HCT116 (cell line): ENCODE results near the gene CBX5.
"Not testable (repeated sequence)": the region's sequence is repeated elsewhere in the genome, so short reads cannot be mapped to it uniquely, and the experiment has no call there.

Source experiments
- SP1 ChIP-seq: IDR thresholded peaks from 2 replicates; pipeline ENCODE4 v1.6.1; 2012; ENCODE audit warnings: low read depth
- TF ChIP-seq, protein P1 (sequence below), 3 experiments: fragments of 200-600 bp in 1 of 3; sonication (generic) in 1 of 3; IDR thresholded peaks in 2 of 3; conservative IDR thresholded peaks in 1 of 3; 2 replicates each; pipeline ENCODE4 v1.5.1; 2012 to 2017; ENCODE audit warnings: low read depth in 2 of 3, low read length in 2 of 3, antibody characterized with exemption in 1 of 3, borderline replicate concordance in 1 of 3, control low read depth in 1 of 3, mild to moderate bottlenecking in 1 of 3, mixed read lengths in 1 of 3, mixed run types in 1 of 3, moderate library complexity in 1 of 3; ENCODE audit not compliant: insufficient read depth in 1 of 3

- TF ChIP-seq, protein P1, sequence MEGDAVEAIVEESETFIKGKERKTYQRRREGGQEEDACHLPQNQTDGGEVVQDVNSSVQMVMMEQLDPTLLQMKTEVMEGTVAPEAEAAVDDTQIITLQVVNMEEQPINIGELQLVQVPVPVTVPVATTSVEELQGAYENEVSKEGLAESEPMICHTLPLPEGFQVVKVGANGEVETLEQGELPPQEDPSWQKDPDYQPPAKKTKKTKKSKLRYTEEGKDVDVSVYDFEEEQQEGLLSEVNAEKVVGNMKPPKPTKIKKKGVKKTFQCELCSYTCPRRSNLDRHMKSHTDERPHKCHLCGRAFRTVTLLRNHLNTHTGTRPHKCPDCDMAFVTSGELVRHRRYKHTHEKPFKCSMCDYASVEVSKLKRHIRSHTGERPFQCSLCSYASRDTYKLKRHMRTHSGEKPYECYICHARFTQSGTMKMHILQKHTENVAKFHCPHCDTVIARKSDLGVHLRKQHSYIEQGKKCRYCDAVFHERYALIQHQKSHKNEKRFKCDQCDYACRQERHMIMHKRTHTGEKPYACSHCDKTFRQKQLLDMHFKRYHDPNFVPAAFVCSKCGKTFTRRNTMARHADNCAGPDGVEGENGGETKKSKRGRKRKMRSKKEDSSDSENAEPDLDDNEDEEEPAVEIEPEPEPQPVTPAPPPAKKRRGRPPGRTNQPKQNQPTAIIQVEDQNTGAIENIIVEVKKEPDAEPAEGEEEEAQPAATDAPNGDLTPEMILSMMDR (IDR thresholded peaks at IDR 0.05 in 2 of 3, conservative IDR thresholded peaks at IDR 0.05 in 1 of 3; ENCODE audit: borderline replicate concordance in 1 of 3, insufficient read depth in 1 of 3, low read depth in 2 of 3, low read length in 2 of 3), result not testable (repeated sequence)
- not testable (repeated sequence) for TF ChIP-seq SP1
These were observed 4.3 kb upstream of the CBX5 start for GRCh38 chr12:54284070-54284780.
